HCT116 (cell line): ENCODE data around the gene UBA5. TPM values are rescaled to one million over a fixed set of nuclear protein-coding genes. Genes with fewer than 3 reads are reported as not detected.

Source experiments
- ATAC-seq: fragments of 200-7000 bp; cut with Tn5 transposase; 2 replicates; pipeline ENCODE4 v1.9.1; 2020; ENCODE audit warnings: mild to moderate bottlenecking, moderate library complexity
- BruUV-seq: library from RNA; stranded (reverse); fragments of 400-500 nt; replicated peaks from 2 replicates; lab custom pipeline; 2021; lab: Mats Ljungman, UMichigan
- CTCF ChIA-PET: fragments of 300-600 bp; sonication (Branson Sonifier 250); formaldehyde crosslinking; loops from one replicate; lab custom pipeline; 2021; ENCODE audit warnings: antibody characterized with exemption; lab: Charles Lee
- POLR2A ChIA-PET: fragments of 300-600, 350-600 bp; sonication (Branson Sonifier 250); formaldehyde crosslinking; loops from one replicate; lab custom pipeline; 2021; ENCODE audit warnings: antibody characterized with exemption; lab: Charles Lee
- RAD21 ChIA-PET, 2 experiments: fragments of 300-600 bp; sonication (Branson Sonifier 250); formaldehyde crosslinking; loops; one replicate each; lab custom pipeline; 2023; ENCODE audit warnings: low total read pairs in 2 of 2; ENCODE audit not compliant: uncharacterized antibody in 2 of 2, unreplicated experiment in 2 of 2, low non-redundant PET in 1 of 2; lab: Charles Lee
- DNase-seq: peaks from one replicate; pipeline ENCODE4 v3.0.0-alpha.2; 2010; ENCODE audit warnings: low read depth, low spot score
- H2AFZ ChIP-seq: fragments of 200-600 bp; shearing (Covaris generic), sonication (generic); 2 replicates; pipeline ENCODE4 v1.6.1; 2017; ENCODE audit warnings: low read depth, mixed run types, mixed read lengths, antibody characterized with exemption, low read length; ENCODE audit not compliant: poor library complexity, severe bottlenecking
- H3K27ac ChIP-seq: 2 replicates; pipeline ENCODE4 v1.5.1; 2012; ENCODE audit warnings: low read depth, low read length
- H3K27me3 ChIP-seq: fragments of 200-600 bp; sonication (generic); 2 replicates; pipeline ENCODE4 v1.6.1; 2016; ENCODE audit warnings: mixed run types, low read length, mixed read lengths; ENCODE audit not compliant: insufficient read depth
- H3K36me3 ChIP-seq, 2 experiments: fragments of 200-500 bp in 1 of 2; fragments of 200-600 bp in 1 of 2; sonication (Bioruptor generic) in 1 of 2; sonication (generic) in 1 of 2; 2 replicates each; pipeline versions ENCODE4 v1.5.1 to v1.6.1; 2014 to 2016; ENCODE audit warnings: low read length in 2 of 2, inconsistent platforms in 1 of 2, mixed read lengths in 1 of 2, mixed run types in 1 of 2; ENCODE audit not compliant: insufficient read depth in 2 of 2, control insufficient read depth in 1 of 2
- H3K4me1 ChIP-seq, 2 experiments: fragments of 200-600 bp in 1 of 2; sonication (generic) in 1 of 2; 2 replicates each; pipeline versions ENCODE4 v1.5.1 to v1.6.1; 2012 to 2017; ENCODE audit warnings: low read length in 2 of 2, inconsistent platforms in 1 of 2, mild to moderate bottlenecking in 1 of 2, mixed read lengths in 1 of 2, mixed run types in 1 of 2, moderate library complexity in 1 of 2; ENCODE audit not compliant: insufficient read depth in 2 of 2, control insufficient read depth in 1 of 2
- H3K4me2 ChIP-seq: fragments of 200-600 bp; sonication (generic); 2 replicates; pipeline ENCODE4 v1.6.1; 2017; ENCODE audit warnings: mixed run types, low read length, mixed read lengths
- H3K4me3 ChIP-seq, 2 experiments: fragments of 200-600 bp in 1 of 2; sonication (generic) in 1 of 2; replicated peaks in 1 of 2; 2 replicates each; pipeline ENCODE4 v1.5.1; 2011 to 2016; ENCODE audit warnings: low read length in 2 of 2, control low read depth in 1 of 2, low read depth in 1 of 2, mild to moderate bottlenecking in 1 of 2, mixed read lengths in 1 of 2, mixed run types in 1 of 2
- H3K79me2 ChIP-seq: fragments of 200-600 bp; sonication (generic); 2 replicates; pipeline ENCODE4 v1.6.1; 2017; ENCODE audit warnings: mild to moderate bottlenecking, mixed run types, low read length, moderate library complexity, mixed read lengths; ENCODE audit not compliant: insufficient read depth
- H3K9ac ChIP-seq: fragments of 200-600 bp; sonication (generic); 2 replicates; pipeline ENCODE4 v1.6.1; 2016; ENCODE audit warnings: low read length, mixed read lengths
- H3K9me2 ChIP-seq: fragments of 200-600 bp; sonication (generic), shearing (Covaris generic); 2 replicates; pipeline ENCODE4 v1.6.1; 2017; ENCODE audit warnings: mixed run types, mild to moderate bottlenecking, moderate library complexity; ENCODE audit not compliant: insufficient read depth
- H3K9me3 ChIP-seq, 2 experiments: fragments of 200-500 bp in 1 of 2; fragments of 200-600 bp in 1 of 2; sonication (Bioruptor generic) in 1 of 2; sonication (generic) in 1 of 2; 2 replicates each; pipeline ENCODE4 v1.6.1; 2014 to 2017; ENCODE audit warnings: low read length in 2 of 2, mixed read lengths in 2 of 2, inconsistent platforms in 1 of 2, low read depth in 1 of 2, mild to moderate bottlenecking in 1 of 2, mixed run types in 1 of 2, moderate library complexity in 1 of 2; ENCODE audit not compliant: control insufficient read depth in 1 of 2, insufficient read depth in 1 of 2
- H4K20me1 ChIP-seq: fragments of 200-600 bp; sonication (generic), shearing (Covaris generic); 2 replicates; pipeline ENCODE4 v1.6.1; 2017; ENCODE audit warnings: mixed run types, mild to moderate bottlenecking, moderate library complexity; ENCODE audit not compliant: insufficient read depth
- CEBPB ChIP-seq: IDR thresholded peaks from 2 replicates; pipeline ENCODE4 v1.6.1; 2012; ENCODE audit warnings: low read depth
- EGR1 ChIP-seq: IDR thresholded peaks from 2 replicates; pipeline ENCODE4 v1.6.1; 2012; ENCODE audit warnings: low read depth
- EZH2 ChIP-seq: fragments of 200-600 bp; sonication (generic); IDR thresholded peaks from 2 replicates; pipeline ENCODE4 v1.6.1; 2017; ENCODE audit warnings: antibody characterized with exemption, mixed run types
- EZH2phosphoT487 ChIP-seq: fragments of 200-600 bp; IDR thresholded peaks from 2 replicates; pipeline ENCODE4 v1.6.1; 2018; ENCODE audit warnings: antibody characterized with exemption, borderline replicate concordance
- JUND ChIP-seq: IDR thresholded peaks from 2 replicates; pipeline ENCODE4 v1.6.1; 2012
- POLR2A ChIP-seq: IDR thresholded peaks from 2 replicates; pipeline ENCODE4 v1.7.0; 2011; ENCODE audit warnings: borderline replicate concordance; ENCODE audit not compliant: insufficient read depth, insufficient read length; ENCODE audit errors: extremely low read depth
- POLR2AphosphoS5 ChIP-seq: IDR thresholded peaks from 2 replicates; pipeline ENCODE4 v1.6.1; 2011; ENCODE audit warnings: mild to moderate bottlenecking, low read depth, low read length, moderate library complexity
- SIN3A ChIP-seq: IDR thresholded peaks from 2 replicates; pipeline ENCODE4 v1.6.1; 2012; ENCODE audit warnings: low read depth
- SP1 ChIP-seq: IDR thresholded peaks from 2 replicates; pipeline ENCODE4 v1.6.1; 2012; ENCODE audit warnings: low read depth
- SRF ChIP-seq: IDR thresholded peaks from 2 replicates; pipeline ENCODE4 v1.6.1; 2012; ENCODE audit warnings: low read depth
- ZFX ChIP-seq: fragments of 450-650 bp; IDR thresholded peaks from 2 replicates; pipeline ENCODE4 v1.6.1; 2017
- ZNF274 ChIP-seq: fragments of 200-500 bp; sonication (Bioruptor generic); IDR thresholded peaks from 2 replicates; pipeline ENCODE4 v1.6.1; 2014; ENCODE audit warnings: mild to moderate bottlenecking, low read depth, low read length, inconsistent platforms
- intact Hi-C: fragments of 100-400 bp; cut with micrococcal nuclease; formaldehyde crosslinking; loops from 2 replicates; pipeline ENCODE4 v1.10.0; 2022
- total RNA-seq: library from RNA; stranded (reverse); gene quantifications from one replicate; pipeline ENCODE4 v1.2.1, GENCODE V29; 2021; ENCODE audit not compliant: unreplicated experiment
- TF ChIP-seq, protein P1 (sequence below), 3 experiments: fragments of 200-600 bp in 1 of 3; sonication (generic) in 1 of 3; IDR thresholded peaks in 2 of 3; conservative IDR thresholded peaks in 1 of 3; 2 replicates each; pipeline ENCODE4 v1.5.1; 2012 to 2017; ENCODE audit warnings: low read depth in 2 of 3, low read length in 2 of 3, antibody characterized with exemption in 1 of 3, borderline replicate concordance in 1 of 3, control low read depth in 1 of 3, mild to moderate bottlenecking in 1 of 3, mixed read lengths in 1 of 3, mixed run types in 1 of 3, moderate library complexity in 1 of 3; ENCODE audit not compliant: insufficient read depth in 1 of 3
- TF ChIP-seq, protein P2 (sequence below): IDR thresholded peaks from 2 replicates; pipeline ENCODE4 v1.6.1; 2012
- TF ChIP-seq, protein P3 (sequence below): IDR thresholded peaks from 2 replicates; pipeline ENCODE4 v1.6.1; 2012; ENCODE audit warnings: low read depth

The UBA5 gene
- total RNA-seq, 1 experiment from 2014 or later = 43.7 TPM

DNA sequence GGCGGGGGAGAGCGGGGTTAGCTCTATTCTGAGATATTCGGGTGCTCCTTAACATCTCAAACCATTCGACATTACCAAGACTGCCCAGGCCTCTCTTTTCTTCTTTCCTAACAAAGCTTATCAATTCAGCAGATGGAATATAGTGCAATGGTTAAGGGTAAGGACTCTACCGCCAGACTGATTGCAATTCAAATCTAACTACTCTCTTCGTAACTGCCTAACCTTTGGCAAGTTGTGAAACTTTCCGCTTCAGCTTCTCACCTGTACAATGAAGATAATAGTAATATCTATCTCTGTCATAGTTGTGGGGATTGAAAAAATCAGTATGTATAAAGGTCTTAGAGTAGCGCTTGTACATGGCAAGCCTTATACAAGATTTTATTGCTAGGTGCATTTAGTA, 972 bp downstream of the UBA5 start:
- Histone ChIP-seq H3K4me3 (peak overlapping the region; percentile 72 to 87), H3K9ac (peak overlapping the region; percentile 92), H3K4me2 (peak overlapping the region; percentile 82), H3K4me1 (peaks cover 0 to 16% of the 10 kb centered on the region in 2 experiments; a peak in 2 of 4 replicates), H4K20me1 (no peaks in the 10 kb centered on the region), H2AFZ (no peak overlapping the region), H3K9me2 (no peaks in the 10 kb centered on the region), H3K27ac (peak overlapping the region; percentile 89), H3K9me3 (no peaks in the 10 kb centered on the region), H3K27me3 (no peaks in the 10 kb centered on the region), H3K79me2 (peaks cover 68% of the 10 kb centered on the region), H3K36me3 (no peaks in the 10 kb centered on the region)
- CTCF ChIA-PET = interaction anchor here (2.9 kb wide), 1 partner anchor 19 kb away, joined by 11 read pairs; no protein-coding TSS in a partner anchor
- RAD21 ChIA-PET = no interaction called here
- TF ChIP-seq ZNF274 = no peak
- TF ChIP-seq POLR2AphosphoS5 = no peak
- no peak for TF ChIP-seq SIN3A
- no peak for TF ChIP-seq ZFX
- no peak for TF ChIP-seq EZH2phosphoT487
- TF ChIP-seq, protein P1, sequence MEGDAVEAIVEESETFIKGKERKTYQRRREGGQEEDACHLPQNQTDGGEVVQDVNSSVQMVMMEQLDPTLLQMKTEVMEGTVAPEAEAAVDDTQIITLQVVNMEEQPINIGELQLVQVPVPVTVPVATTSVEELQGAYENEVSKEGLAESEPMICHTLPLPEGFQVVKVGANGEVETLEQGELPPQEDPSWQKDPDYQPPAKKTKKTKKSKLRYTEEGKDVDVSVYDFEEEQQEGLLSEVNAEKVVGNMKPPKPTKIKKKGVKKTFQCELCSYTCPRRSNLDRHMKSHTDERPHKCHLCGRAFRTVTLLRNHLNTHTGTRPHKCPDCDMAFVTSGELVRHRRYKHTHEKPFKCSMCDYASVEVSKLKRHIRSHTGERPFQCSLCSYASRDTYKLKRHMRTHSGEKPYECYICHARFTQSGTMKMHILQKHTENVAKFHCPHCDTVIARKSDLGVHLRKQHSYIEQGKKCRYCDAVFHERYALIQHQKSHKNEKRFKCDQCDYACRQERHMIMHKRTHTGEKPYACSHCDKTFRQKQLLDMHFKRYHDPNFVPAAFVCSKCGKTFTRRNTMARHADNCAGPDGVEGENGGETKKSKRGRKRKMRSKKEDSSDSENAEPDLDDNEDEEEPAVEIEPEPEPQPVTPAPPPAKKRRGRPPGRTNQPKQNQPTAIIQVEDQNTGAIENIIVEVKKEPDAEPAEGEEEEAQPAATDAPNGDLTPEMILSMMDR (IDR thresholded peaks at IDR 0.05 in 2 of 3, conservative IDR thresholded peaks at IDR 0.05 in 1 of 3; ENCODE audit: borderline replicate concordance in 1 of 3, insufficient read depth in 1 of 3, low read depth in 2 of 3, low read length in 2 of 3) = no peak
- no peak for TF ChIP-seq POLR2A
- no peak; the same call in 1 of the 2 replicates for ATAC-seq
- DNase-seq = no peak
- intact Hi-C loops = no loop called here
- POLR2A ChIA-PET = no interaction called here
- BruUV-seq = TSS peak; percentile 37

DNA sequence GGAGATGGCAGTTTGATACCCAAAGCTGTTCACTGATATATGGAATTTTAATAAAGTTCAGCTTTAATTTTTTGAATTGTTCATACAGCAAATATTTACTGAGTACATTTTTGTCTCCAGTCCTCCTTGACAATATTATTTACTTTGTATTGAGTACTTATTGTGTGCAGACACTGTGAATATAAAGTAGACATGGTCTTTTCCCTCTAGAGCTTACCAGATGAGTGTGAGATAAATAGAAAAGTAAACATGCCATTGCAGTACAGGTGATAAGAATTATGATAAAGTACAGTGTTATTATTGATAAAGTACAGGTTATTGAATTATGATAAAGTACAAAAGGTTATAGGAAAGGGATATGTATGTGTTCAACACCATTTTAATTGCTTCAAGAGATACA, 2.1 kb downstream of the UBA5 start:
- Histone ChIP-seq H2AFZ (no peak overlapping the region), H3K27me3 (no peaks in the 10 kb centered on the region), H4K20me1 (no peaks in the 10 kb centered on the region), H3K4me3 (no peak overlapping the region), H3K36me3 (peaks cover 3 to 4% of the 10 kb centered on the region in 2 experiments; a peak in 1 of 4 replicates), H3K79me2 (peaks cover 78% of the 10 kb centered on the region), H3K27ac (no peak overlapping the region), H3K4me2 (no peak overlapping the region; the same call in 1 of the 2 replicates), H3K9ac (no peak overlapping the region), H3K9me2 (no peaks in the 10 kb centered on the region)
- CTCF ChIA-PET = no interaction called here
- BruUV-seq = no TSS peak
- ATAC-seq (no peak), DNase-seq (no peak)
- RAD21 ChIA-PET = no interaction called here
- no peak for TF ChIP-seq SIN3A
- TF ChIP-seq SP1 = no peak
- no peak for TF ChIP-seq EZH2
- TF ChIP-seq CEBPB = no peak
- no peak for TF ChIP-seq POLR2AphosphoS5
- TF ChIP-seq, protein P2, sequence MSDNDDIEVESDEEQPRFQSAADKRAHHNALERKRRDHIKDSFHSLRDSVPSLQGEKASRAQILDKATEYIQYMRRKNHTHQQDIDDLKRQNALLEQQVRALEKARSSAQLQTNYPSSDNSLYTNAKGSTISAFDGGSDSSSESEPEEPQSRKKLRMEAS = no peak
- TF ChIP-seq EZH2phosphoT487 = no peak
- TF ChIP-seq EGR1 = no peak
- TF ChIP-seq, protein P3, sequence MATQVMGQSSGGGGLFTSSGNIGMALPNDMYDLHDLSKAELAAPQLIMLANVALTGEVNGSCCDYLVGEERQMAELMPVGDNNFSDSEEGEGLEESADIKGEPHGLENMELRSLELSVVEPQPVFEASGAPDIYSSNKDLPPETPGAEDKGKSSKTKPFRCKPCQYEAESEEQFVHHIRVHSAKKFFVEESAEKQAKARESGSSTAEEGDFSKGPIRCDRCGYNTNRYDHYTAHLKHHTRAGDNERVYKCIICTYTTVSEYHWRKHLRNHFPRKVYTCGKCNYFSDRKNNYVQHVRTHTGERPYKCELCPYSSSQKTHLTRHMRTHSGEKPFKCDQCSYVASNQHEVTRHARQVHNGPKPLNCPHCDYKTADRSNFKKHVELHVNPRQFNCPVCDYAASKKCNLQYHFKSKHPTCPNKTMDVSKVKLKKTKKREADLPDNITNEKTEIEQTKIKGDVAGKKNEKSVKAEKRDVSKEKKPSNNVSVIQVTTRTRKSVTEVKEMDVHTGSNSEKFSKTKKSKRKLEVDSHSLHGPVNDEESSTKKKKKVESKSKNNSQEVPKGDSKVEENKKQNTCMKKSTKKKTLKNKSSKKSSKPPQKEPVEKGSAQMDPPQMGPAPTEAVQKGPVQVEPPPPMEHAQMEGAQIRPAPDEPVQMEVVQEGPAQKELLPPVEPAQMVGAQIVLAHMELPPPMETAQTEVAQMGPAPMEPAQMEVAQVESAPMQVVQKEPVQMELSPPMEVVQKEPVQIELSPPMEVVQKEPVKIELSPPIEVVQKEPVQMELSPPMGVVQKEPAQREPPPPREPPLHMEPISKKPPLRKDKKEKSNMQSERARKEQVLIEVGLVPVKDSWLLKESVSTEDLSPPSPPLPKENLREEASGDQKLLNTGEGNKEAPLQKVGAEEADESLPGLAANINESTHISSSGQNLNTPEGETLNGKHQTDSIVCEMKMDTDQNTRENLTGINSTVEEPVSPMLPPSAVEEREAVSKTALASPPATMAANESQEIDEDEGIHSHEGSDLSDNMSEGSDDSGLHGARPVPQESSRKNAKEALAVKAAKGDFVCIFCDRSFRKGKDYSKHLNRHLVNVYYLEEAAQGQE = no peak
- no peak for TF ChIP-seq SRF
- TF ChIP-seq JUND = no peak
- TF ChIP-seq, all 23 proteins: peak for 0
- intact Hi-C loops = no loop called here
- POLR2A ChIA-PET = no interaction called here
- Histone ChIP-seq H3K4me1 (peaks cover 0 to 16% of the 10 kb centered on the region in 2 experiments; a peak in 2 of 4 replicates), H3K9me3 (no peaks in the 10 kb centered on the region)
